Measurements from ENCODE around the gene RELL2.
A peak's percentile ranks its signal among the peaks of the same experiment; 100 is the strongest.

RELL2 gene

GRCh38 chr5:141681695-141682641 lies 45.2 kb downstream of the RELL2 start, which contains the start of gene ARAP3:
TSS of gene ARAP3 (minus strand) at chr5:141682230. CDS start at chr5:141680486, 1,744 bp downstream.
- Histone ChIP-seq H3K4me3 (ENCODE audit: low read length) (peak within 1 kb of the TSS; percentile 41), H2AFZ (ENCODE audit: low read depth, low read length) (peak within 1 kb of the TSS; percentile 26), H3K4me1 (ENCODE audit: insufficient read depth, low read length) (peaks cover 17% of the 10 kb centered on the region), H3K9me3 (ENCODE audit: low read length) (no peaks in the 10 kb centered on the region), H3K36me3 (ENCODE audit: insufficient read depth, low read length) (no peaks in the 10 kb centered on the region), H3K27me3 (ENCODE audit: insufficient read depth, low read length) (no peaks in the 10 kb centered on the region)

- no peak overlapping the region for H2AFZ ChIP-seq (ENCODE audit: low read depth, low read length)
- H3K27me3 ChIP-seq (ENCODE audit: insufficient read depth, low read length) = no peaks in the 10 kb centered on the region
- no peak overlapping the region for H3K4me3 ChIP-seq (ENCODE audit: low read length)
- H3K9me3 ChIP-seq (ENCODE audit: low read length) = no peaks in the 10 kb centered on the region
- H3K36me3 ChIP-seq (ENCODE audit: insufficient read depth, low read length) = no peaks in the 10 kb centered on the region
- peaks cover 22% of the 10 kb centered on the region for H3K4me1 ChIP-seq (ENCODE audit: insufficient read depth, low read length)
Measured at GRCh38 chr5:141683596-141684141, 46.9 kb downstream of the RELL2 start.

- H3K4me1 ChIP-seq (ENCODE audit: insufficient read depth, low read length) = peaks cover 17% of the 10 kb centered on the region
- peaks cover 4% of the 10 kb centered on the region for H3K27me3 ChIP-seq (ENCODE audit: insufficient read depth, low read length)
- H3K36me3 ChIP-seq (ENCODE audit: insufficient read depth, low read length) = no peaks in the 10 kb centered on the region
- no peak overlapping the region for H3K4me3 ChIP-seq (ENCODE audit: low read length)
- H3K9me3 ChIP-seq (ENCODE audit: low read length) = no peaks in the 10 kb centered on the region
- H2AFZ ChIP-seq (ENCODE audit: low read depth, low read length) = no peak overlapping the region
Measured at GRCh38 chr5:141685591-141685990, 48.8 kb downstream of the RELL2 start.

GRCh38 chr5:141686648-141687416 lies 50.0 kb downstream of the RELL2 start:
- Histone ChIP-seq H3K4me3 (ENCODE audit: low read length) (no peak overlapping the region), H3K27me3 (ENCODE audit: insufficient read depth, low read length) (peaks cover 7% of the 10 kb centered on the region)

More at GRCh38 chr5:141686648-141687416, 50.0 kb downstream of the RELL2 start:
- Histone ChIP-seq H3K36me3 (ENCODE audit: insufficient read depth, low read length) (no peaks in the 10 kb centered on the region), H3K9me3 (ENCODE audit: low read length) (no peaks in the 10 kb centered on the region), H2AFZ (ENCODE audit: low read depth, low read length) (no peak overlapping the region), H3K4me1 (ENCODE audit: insufficient read depth, low read length) (peaks cover 8% of the 10 kb centered on the region)
